HepG2 (cell line): Measurements from ENCODE around the gene ENPP7. TPM values are rescaled to one million over a fixed set of nuclear protein-coding genes. Genes with fewer than 3 reads are reported as not detected.

Source experiments
- ARHGAP35 ChIP-seq: sonication (generic); formaldehyde crosslinking; IDR thresholded peaks from 2 replicates; pipeline ENCODE4 v1.9.0; 2022; ENCODE audit warnings: mild to moderate bottlenecking, inconsistent platforms, moderate library complexity, missing genetic modification reagents, borderline replicate concordance
- ATAD3A ChIP-seq: sonication (generic); formaldehyde crosslinking; IDR thresholded peaks from 2 replicates; pipeline ENCODE4 v1.4.0; 2020; ENCODE audit warnings: missing genetic modification reagents
- CBX1 ChIP-seq: IDR thresholded peaks from one replicate; pipeline ENCODE4 v1.6.1; 2016; ENCODE audit warnings: antibody characterized with exemption, low read depth
- CENPT ChIP-seq: sonication (generic); formaldehyde crosslinking; IDR thresholded peaks from 2 replicates; pipeline ENCODE4 v1.8.0; 2022; ENCODE audit warnings: low read depth, mild to moderate bottlenecking, moderate library complexity, missing genetic modification reagents
- JUND ChIP-seq: sonication (generic); formaldehyde crosslinking; IDR thresholded peaks from 2 replicates; pipeline ENCODE4 v1.8.0; 2022; ENCODE audit warnings: mild to moderate bottlenecking, missing genetic modification reagents
- KAT8 ChIP-seq: IDR thresholded peaks from 2 replicates; pipeline ENCODE4 v1.6.1; 2016; ENCODE audit warnings: missing genetic modification reagents, missing compliant biosample characterization
- MED1 ChIP-seq: sonication (generic); formaldehyde crosslinking; IDR thresholded peaks from 2 replicates; pipeline ENCODE4 v1.4.0; 2020; ENCODE audit warnings: missing genetic modification reagents
- POLR2A ChIP-seq, 2 experiments: IDR thresholded peaks; 2 replicates each; pipeline ENCODE4 v1.6.1; 2011; ENCODE audit warnings: low read depth in 2 of 2, low read length in 2 of 2, mild to moderate bottlenecking in 1 of 2, moderate library complexity in 1 of 2; ENCODE audit not compliant: insufficient read depth in 1 of 2
- TBL1XR1 ChIP-seq: fragments of 150-350 bp; IDR thresholded peaks from 2 replicates; pipeline ENCODE4 v1.6.1; 2014; ENCODE audit warnings: borderline replicate concordance, low read length; ENCODE audit not compliant: partially characterized antibody
- YEATS2 ChIP-seq: sonication (generic); formaldehyde crosslinking; IDR thresholded peaks from 2 replicates; pipeline ENCODE4 v1.4.0; 2020; ENCODE audit warnings: missing genetic modification reagents, borderline replicate concordance
- ZC3H13 ChIP-seq: sonication (generic); formaldehyde crosslinking; IDR thresholded peaks from 2 replicates; pipeline ENCODE4 v1.8.1; 2023; ENCODE audit warnings: mild to moderate bottlenecking, missing genetic modification reagents, moderate library complexity
- ZNF468 ChIP-seq: sonication (generic); formaldehyde crosslinking; IDR thresholded peaks from 2 replicates; pipeline ENCODE4 v1.8.0; 2022; ENCODE audit warnings: mild to moderate bottlenecking, moderate library complexity, missing genetic modification reagents
- ZNF510 ChIP-seq: sonication (generic); formaldehyde crosslinking; IDR thresholded peaks from 2 replicates; pipeline ENCODE4 v1.4.0; 2020; ENCODE audit warnings: low read depth, mild to moderate bottlenecking, missing genetic modification reagents
- polyA plus RNA-seq, 8 experiments: library from polyadenylated mRNA; depleted of rRNA in 3 of 8; stranded (reverse) in 7 of 8; unstranded in 1 of 8; fragments of >200 nt; fragmentation: Illumina TruSeq in 4 of 8; extraction: Trizol in 4 of 8; gene quantifications; 2 replicates each; pipeline versions ENCODE4 v1.2.1 to v1.2.3, GENCODE V29; 2011 to 2016; ENCODE audit warnings: low read depth in 4 of 8, missing spikeins in 1 of 8, mixed read lengths in 1 of 8; ENCODE audit not compliant: insufficient read depth in 1 of 8
- total RNA-seq, 5 experiments: library from RNA; depleted of rRNA; stranded (reverse); fragments of >200 nt; fragmentation: Illumina TruSeq; extraction: Trizol; gene quantifications; 2 replicates each; pipeline ENCODE4 v1.2.3, GENCODE V29; 2016; ENCODE audit warnings: low read depth in 1 of 5
- TF ChIP-seq, protein P1 (sequence below): sonication (generic); formaldehyde crosslinking; IDR thresholded peaks from 2 replicates; pipeline ENCODE4 v1.9.0; 2021; ENCODE audit warnings: mild to moderate bottlenecking, missing genetic modification reagents
- TF ChIP-seq, protein P2 (sequence below): sonication (generic); formaldehyde crosslinking; IDR thresholded peaks from 2 replicates; pipeline ENCODE4 v1.5.0; 2020; ENCODE audit warnings: missing genetic modification reagents
- TF ChIP-seq, protein P3 (sequence below): IDR thresholded peaks from 2 replicates; pipeline ENCODE4 v1.6.1; 2016; ENCODE audit warnings: mild to moderate bottlenecking, missing biosample characterization, missing genetic modification reagents

ENPP7 gene
- total and polyA plus RNA-seq, 2 of the 13 experiments (the other 11 are each of a cell fraction or from before 2014, with no cell fraction given): 1.1 to 2.2 TPM

DNA sequence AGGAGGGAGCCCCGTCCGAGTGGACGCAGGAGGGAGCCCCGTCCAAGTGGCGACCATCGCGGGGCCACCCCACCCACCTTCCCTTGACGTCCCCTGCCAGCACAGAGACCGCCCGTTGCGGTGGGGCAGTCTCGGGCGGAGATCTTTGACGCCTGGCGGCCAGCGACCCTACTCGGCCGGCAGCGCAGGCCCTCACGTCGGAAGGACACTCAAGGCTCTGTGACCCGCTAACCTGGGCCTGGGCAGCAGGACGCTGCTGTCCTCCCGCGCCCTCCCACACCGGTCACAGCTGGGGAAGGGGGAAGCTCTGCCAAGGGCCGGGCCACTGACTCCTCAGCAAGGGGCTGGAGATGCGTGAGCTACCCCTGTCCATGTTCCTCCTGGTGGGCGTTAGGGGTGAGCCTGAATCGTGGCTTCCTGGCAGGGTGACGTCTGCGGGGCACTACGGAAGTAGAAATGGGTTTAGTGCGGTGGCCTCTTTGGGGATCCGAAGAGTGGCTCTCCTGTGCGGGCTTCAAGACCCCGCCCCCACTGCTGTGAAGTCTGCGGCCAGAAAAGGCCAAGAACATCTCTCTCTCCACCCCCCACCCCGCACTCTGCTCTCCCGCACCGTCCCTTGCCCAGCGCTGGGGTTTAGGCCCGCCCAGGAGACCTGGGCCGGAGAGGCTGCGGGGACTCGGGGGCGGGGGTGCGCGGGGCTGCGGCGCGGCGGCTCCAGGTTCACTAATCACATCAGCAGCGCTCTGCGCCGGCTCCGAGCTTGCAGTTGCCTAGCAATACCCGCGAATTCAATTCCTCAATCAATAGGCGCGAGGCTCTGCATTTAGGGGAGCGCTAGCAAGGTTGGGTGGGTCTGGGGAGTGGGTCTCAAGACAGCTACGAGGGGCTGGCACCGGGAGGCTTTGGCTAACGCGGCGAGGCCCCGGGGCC, 60.3 kb downstream of the ENPP7 start (continued):
- TF ChIP-seq, protein P1, sequence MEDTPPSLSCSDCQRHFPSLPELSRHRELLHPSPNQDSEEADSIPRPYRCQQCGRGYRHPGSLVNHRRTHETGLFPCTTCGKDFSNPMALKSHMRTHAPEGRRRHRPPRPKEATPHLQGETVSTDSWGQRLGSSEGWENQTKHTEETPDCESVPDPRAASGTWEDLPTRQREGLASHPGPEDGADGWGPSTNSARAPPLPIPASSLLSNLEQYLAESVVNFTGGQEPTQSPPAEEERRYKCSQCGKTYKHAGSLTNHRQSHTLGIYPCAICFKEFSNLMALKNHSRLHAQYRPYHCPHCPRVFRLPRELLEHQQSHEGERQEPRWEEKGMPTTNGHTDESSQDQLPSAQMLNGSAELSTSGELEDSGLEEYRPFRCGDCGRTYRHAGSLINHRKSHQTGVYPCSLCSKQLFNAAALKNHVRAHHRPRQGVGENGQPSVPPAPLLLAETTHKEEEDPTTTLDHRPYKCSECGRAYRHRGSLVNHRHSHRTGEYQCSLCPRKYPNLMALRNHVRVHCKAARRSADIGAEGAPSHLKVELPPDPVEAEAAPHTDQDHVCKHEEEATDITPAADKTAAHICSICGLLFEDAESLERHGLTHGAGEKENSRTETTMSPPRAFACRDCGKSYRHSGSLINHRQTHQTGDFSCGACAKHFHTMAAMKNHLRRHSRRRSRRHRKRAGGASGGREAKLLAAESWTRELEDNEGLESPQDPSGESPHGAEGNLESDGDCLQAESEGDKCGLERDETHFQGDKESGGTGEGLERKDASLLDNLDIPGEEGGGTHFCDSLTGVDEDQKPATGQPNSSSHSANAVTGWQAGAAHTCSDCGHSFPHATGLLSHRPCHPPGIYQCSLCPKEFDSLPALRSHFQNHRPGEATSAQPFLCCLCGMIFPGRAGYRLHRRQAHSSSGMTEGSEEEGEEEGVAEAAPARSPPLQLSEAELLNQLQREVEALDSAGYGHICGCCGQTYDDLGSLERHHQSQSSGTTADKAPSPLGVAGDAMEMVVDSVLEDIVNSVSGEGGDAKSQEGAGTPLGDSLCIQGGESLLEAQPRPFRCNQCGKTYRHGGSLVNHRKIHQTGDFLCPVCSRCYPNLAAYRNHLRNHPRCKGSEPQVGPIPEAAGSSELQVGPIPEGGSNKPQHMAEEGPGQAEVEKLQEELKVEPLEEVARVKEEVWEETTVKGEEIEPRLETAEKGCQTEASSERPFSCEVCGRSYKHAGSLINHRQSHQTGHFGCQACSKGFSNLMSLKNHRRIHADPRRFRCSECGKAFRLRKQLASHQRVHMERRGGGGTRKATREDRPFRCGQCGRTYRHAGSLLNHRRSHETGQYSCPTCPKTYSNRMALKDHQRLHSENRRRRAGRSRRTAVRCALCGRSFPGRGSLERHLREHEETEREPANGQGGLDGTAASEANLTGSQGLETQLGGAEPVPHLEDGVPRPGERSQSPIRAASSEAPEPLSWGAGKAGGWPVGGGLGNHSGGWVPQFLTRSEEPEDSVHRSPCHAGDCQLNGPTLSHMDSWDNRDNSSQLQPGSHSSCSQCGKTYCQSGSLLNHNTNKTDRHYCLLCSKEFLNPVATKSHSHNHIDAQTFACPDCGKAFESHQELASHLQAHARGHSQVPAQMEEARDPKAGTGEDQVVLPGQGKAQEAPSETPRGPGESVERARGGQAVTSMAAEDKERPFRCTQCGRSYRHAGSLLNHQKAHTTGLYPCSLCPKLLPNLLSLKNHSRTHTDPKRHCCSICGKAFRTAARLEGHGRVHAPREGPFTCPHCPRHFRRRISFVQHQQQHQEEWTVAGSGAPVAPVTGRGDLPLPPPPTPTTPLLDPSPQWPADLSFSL (CRISPR knock-in tag): no peak
- TF ChIP-seq, protein P2, sequence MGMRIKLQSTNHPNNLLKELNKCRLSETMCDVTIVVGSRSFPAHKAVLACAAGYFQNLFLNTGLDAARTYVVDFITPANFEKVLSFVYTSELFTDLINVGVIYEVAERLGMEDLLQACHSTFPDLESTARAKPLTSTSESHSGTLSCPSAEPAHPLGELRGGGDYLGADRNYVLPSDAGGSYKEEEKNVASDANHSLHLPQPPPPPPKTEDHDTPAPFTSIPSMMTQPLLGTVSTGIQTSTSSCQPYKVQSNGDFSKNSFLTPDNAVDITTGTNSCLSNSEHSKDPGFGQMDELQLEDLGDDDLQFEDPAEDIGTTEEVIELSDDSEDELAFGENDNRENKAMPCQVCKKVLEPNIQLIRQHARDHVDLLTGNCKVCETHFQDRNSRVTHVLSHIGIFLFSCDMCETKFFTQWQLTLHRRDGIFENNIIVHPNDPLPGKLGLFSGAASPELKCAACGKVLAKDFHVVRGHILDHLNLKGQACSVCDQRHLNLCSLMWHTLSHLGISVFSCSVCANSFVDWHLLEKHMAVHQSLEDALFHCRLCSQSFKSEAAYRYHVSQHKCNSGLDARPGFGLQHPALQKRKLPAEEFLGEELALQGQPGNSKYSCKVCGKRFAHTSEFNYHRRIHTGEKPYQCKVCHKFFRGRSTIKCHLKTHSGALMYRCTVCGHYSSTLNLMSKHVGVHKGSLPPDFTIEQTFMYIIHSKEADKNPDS (CRISPR knock-in tag): no peak
- TF ChIP-seq JUND (CRISPR knock-in tag): no peak
- TF ChIP-seq TBL1XR1: no peak
- no peak for TF ChIP-seq CENPT
- no peak for TF ChIP-seq ZC3H13 (CRISPR knock-in tag)
- no peak for TF ChIP-seq CBX1
- no peak for TF ChIP-seq KAT8 (CRISPR knock-in tag)
- no peak for TF ChIP-seq ZNF468
- no peak for TF ChIP-seq ZNF510 (CRISPR knock-in tag)
- no peak for TF ChIP-seq ARHGAP35 (CRISPR knock-in tag)
- TF ChIP-seq MED1 (CRISPR knock-in tag): no peak
- TF ChIP-seq POLR2A (IDR thresholded peaks at IDR 0.05; ENCODE audit: insufficient read depth in 1 of 2, low read depth in 2 of 2, low read length in 2 of 2): no peak
- no peak for TF ChIP-seq ATAD3A
- TF ChIP-seq YEATS2 (CRISPR knock-in tag): no peak
- TF ChIP-seq, protein P3, sequence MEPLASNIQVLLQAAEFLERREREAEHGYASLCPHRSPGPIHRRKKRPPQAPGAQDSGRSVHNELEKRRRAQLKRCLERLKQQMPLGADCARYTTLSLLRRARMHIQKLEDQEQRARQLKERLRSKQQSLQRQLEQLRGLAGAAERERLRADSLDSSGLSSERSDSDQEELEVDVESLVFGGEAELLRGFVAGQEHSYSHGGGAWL (CRISPR knock-in tag): no peak
